Measurements from ENCODE around the gene CIROP.

Gene CIROP

GRCh38 chr14:23104591-23105347, at the start of gene CIROP:
TSS of gene CIROP (minus strand) at chr14:23104989. CDS start at chr14:23104920, 69 bp downstream.
- no peak within 1 kb of the TSS for H3K27ac ChIP-seq
- no peak within 1 kb of the TSS for H3K4me3 ChIP-seq (ENCODE audit: low read depth in 1 of 2, low read length in 1 of 2)
- no peak for TF ChIP-seq CTCF (IDR thresholded peaks at IDR 0.05)
- no peaks in the 10 kb centered on the region for H3K36me3 ChIP-seq
- H3K27me3 ChIP-seq, result no peaks in the 10 kb centered on the region
- no peaks in the 10 kb centered on the region for H3K9me3 ChIP-seq
- H3K4me1 ChIP-seq (ENCODE audit: control insufficient read depth in 1 of 2, insufficient read depth in 1 of 2, low read depth in 1 of 2, low read length in 1 of 2), result peaks cover 17 to 21% of the 10 kb centered on the region in 2 experiments

GRCh38 chr14:23153851-23154796, 49.3 kb upstream of the CIROP start:
- H3K4me1 ChIP-seq (ENCODE audit: control insufficient read depth in 1 of 2, insufficient read depth in 1 of 2, low read depth in 1 of 2, low read length in 1 of 2), result peaks cover 28% of the 10 kb centered on the region in 2 experiments
- no peaks in the 10 kb centered on the region for H3K27me3 ChIP-seq
- H3K4me3 ChIP-seq (ENCODE audit: low read depth in 1 of 2, low read length in 1 of 2), result peak overlapping the region; percentile 2 to 13
- no peaks in the 10 kb centered on the region for H3K36me3 ChIP-seq
- H3K27ac ChIP-seq, result peak overlapping the region; percentile 81
- no peaks in the 10 kb centered on the region for H3K9me3 ChIP-seq
- no peak for TF ChIP-seq CTCF (IDR thresholded peaks at IDR 0.05)

GRCh38 chr14:23151342-23151741, 46.6 kb upstream of the CIROP start:
- H3K27ac ChIP-seq, result no peak overlapping the region
- H3K9me3 ChIP-seq, result no peaks in the 10 kb centered on the region
- H3K4me3 ChIP-seq (ENCODE audit: low read depth in 1 of 2, low read length in 1 of 2), result no peak overlapping the region
- peaks cover 25 to 26% of the 10 kb centered on the region in 2 experiments for H3K4me1 ChIP-seq (ENCODE audit: control insufficient read depth in 1 of 2, insufficient read depth in 1 of 2, low read depth in 1 of 2, low read length in 1 of 2)
- no peaks in the 10 kb centered on the region for H3K27me3 ChIP-seq
- TF ChIP-seq CTCF (IDR thresholded peaks at IDR 0.05), result no peak
- H3K36me3 ChIP-seq, result no peaks in the 10 kb centered on the region

- H3K4me3 ChIP-seq (ENCODE audit: low read depth in 1 of 2, low read length in 1 of 2), result no peak overlapping the region
- no peaks in the 10 kb centered on the region for H3K9me3 ChIP-seq
- peaks cover 23 to 27% of the 10 kb centered on the region in 2 experiments for H3K4me1 ChIP-seq (ENCODE audit: control insufficient read depth in 1 of 2, insufficient read depth in 1 of 2, low read depth in 1 of 2, low read length in 1 of 2)
- no peaks in the 10 kb centered on the region for H3K36me3 ChIP-seq
- no peak overlapping the region for H3K27ac ChIP-seq
- TF ChIP-seq CTCF (IDR thresholded peaks at IDR 0.05), result no peak
- H3K27me3 ChIP-seq, result no peaks in the 10 kb centered on the region
Observed at GRCh38 chr14:23149745-23150144, 45.0 kb upstream of the CIROP start.

- no peak for TF ChIP-seq CTCF (IDR thresholded peaks at IDR 0.05)
Observed at GRCh38 chr14:23148591-23149249, 43.9 kb upstream of the CIROP start.

More at GRCh38 chr14:23148591-23149249, 43.9 kb upstream of the CIROP start:
- Histone ChIP-seq H3K9me3 (no peaks in the 10 kb centered on the region), H3K4me1 (ENCODE audit: control insufficient read depth in 1 of 2, insufficient read depth in 1 of 2, low read depth in 1 of 2, low read length in 1 of 2) (peaks cover 13 to 16% of the 10 kb centered on the region in 2 experiments), H3K36me3 (no peaks in the 10 kb centered on the region), H3K27me3 (no peaks in the 10 kb centered on the region), H3K4me3 (ENCODE audit: low read depth in 1 of 2, low read length in 1 of 2) (no peak overlapping the region), H3K27ac (no peak overlapping the region)
